HepG2 (cell line): ENCODE results near the gene TSHZ2. TPM values are rescaled to one million over a fixed set of nuclear protein-coding genes. Genes with fewer than 3 reads are reported as not detected.

Experiments used
- CEBPG ChIP-seq: IDR thresholded peaks from 2 replicates; pipeline ENCODE4 v1.6.1; 2016
- FIP1L1 ChIP-seq: fragments of 200-400 bp; formaldehyde crosslinking; IDR thresholded peaks from 2 replicates; pipeline ENCODE4 v1.6.1; 2018; ENCODE audit warnings: low read depth, mild to moderate bottlenecking, low read length, moderate library complexity, borderline replicate concordance; ENCODE audit not compliant: insufficient read depth
- FOSL2 ChIP-seq: sonication (generic); formaldehyde crosslinking; IDR thresholded peaks from 2 replicates; pipeline ENCODE4 v1.4.0; 2020; ENCODE audit warnings: missing genetic modification reagents
- FOXO1 ChIP-seq: sonication (generic); formaldehyde crosslinking; IDR thresholded peaks from 2 replicates; pipeline ENCODE4 v1.4.0; 2020; ENCODE audit warnings: missing genetic modification reagents
- IKZF4 ChIP-seq: sonication (generic); formaldehyde crosslinking; IDR thresholded peaks from 2 replicates; pipeline ENCODE4 v1.5.1; 2020; ENCODE audit warnings: borderline replicate concordance, mild to moderate bottlenecking, low read depth, missing genetic modification reagents; ENCODE audit errors: not compliant biosample characterization
- KAT7 ChIP-seq: IDR thresholded peaks from 2 replicates; pipeline ENCODE4 v1.6.1; 2018; ENCODE audit warnings: borderline replicate concordance, missing compliant biosample characterization
- KDM2A ChIP-seq: sonication (generic); formaldehyde crosslinking; IDR thresholded peaks from 2 replicates; pipeline ENCODE4 v1.4.0; 2020; ENCODE audit warnings: low read depth, missing genetic modification reagents, borderline replicate concordance
- KDM6A ChIP-seq: IDR thresholded peaks from 2 replicates; pipeline ENCODE4 v1.6.1; 2016; ENCODE audit warnings: low read depth
- KLF6 ChIP-seq: IDR thresholded peaks from 2 replicates; pipeline ENCODE4 v1.8.0; 2016; ENCODE audit warnings: missing biosample characterization, missing genetic modification reagents
- NRL ChIP-seq: sonication (generic); formaldehyde crosslinking; IDR thresholded peaks from 2 replicates; pipeline ENCODE4 v1.5.0; 2020; ENCODE audit warnings: missing genetic modification reagents, mild to moderate bottlenecking, moderate library complexity, borderline replicate concordance
- PCBP1 ChIP-seq: fragments of 200-400 bp; formaldehyde crosslinking; IDR thresholded peaks from 2 replicates; pipeline ENCODE4 v1.6.1; 2017; ENCODE audit warnings: mild to moderate bottlenecking, low read depth, low read length, borderline replicate concordance
- TARDBP ChIP-seq: sonication (generic); formaldehyde crosslinking; IDR thresholded peaks from 2 replicates; pipeline ENCODE4 v1.8.0; 2022; ENCODE audit warnings: mild to moderate bottlenecking, missing genetic modification reagents
- TOE1 ChIP-seq: sonication (generic); formaldehyde crosslinking; IDR thresholded peaks from 2 replicates; pipeline ENCODE4 v1.4.0; 2020; ENCODE audit warnings: mild to moderate bottlenecking, missing genetic modification reagents
- XBP1 ChIP-seq: sonication (generic); formaldehyde crosslinking; IDR thresholded peaks from 2 replicates; pipeline ENCODE4 v1.5.0; 2020; ENCODE audit warnings: missing genetic modification reagents
- ZNF274 ChIP-seq: sonication (generic); formaldehyde crosslinking; IDR thresholded peaks from 2 replicates; pipeline ENCODE4 v1.5.1; 2020; ENCODE audit warnings: mild to moderate bottlenecking, missing genetic modification reagents
- ZNF296 ChIP-seq: sonication (generic); formaldehyde crosslinking; conservative IDR thresholded peaks from 2 replicates; pipeline ENCODE4 v1.5.0; 2020; ENCODE audit warnings: mild to moderate bottlenecking, missing genetic modification reagents
- ZNF530 ChIP-seq: sonication (generic); formaldehyde crosslinking; IDR thresholded peaks from 2 replicates; pipeline ENCODE4 v1.5.0; 2020; ENCODE audit warnings: low read depth, mild to moderate bottlenecking, missing genetic modification reagents
- ZNF550 ChIP-seq: sonication (generic); formaldehyde crosslinking; IDR thresholded peaks from 2 replicates; pipeline ENCODE4 v1.4.0; 2020; ENCODE audit warnings: mild to moderate bottlenecking, missing genetic modification reagents, borderline replicate concordance
- ZNF629 ChIP-seq: sonication (generic); formaldehyde crosslinking; conservative IDR thresholded peaks from 2 replicates; pipeline ENCODE4 v1.5.0; 2020; ENCODE audit warnings: missing genetic modification reagents
- ZNF782 ChIP-seq: sonication (generic); formaldehyde crosslinking; IDR thresholded peaks from 2 replicates; pipeline ENCODE4 v1.4.0; 2020; ENCODE audit warnings: missing genetic modification reagents, mild to moderate bottlenecking, borderline replicate concordance
- polyA plus RNA-seq, 8 experiments: library from polyadenylated mRNA; depleted of rRNA in 3 of 8; stranded (reverse) in 7 of 8; unstranded in 1 of 8; fragments of >200 nt; fragmentation: Illumina TruSeq in 4 of 8; extraction: Trizol in 4 of 8; gene quantifications; 2 replicates each; pipeline versions ENCODE4 v1.2.1 to v1.2.3, GENCODE V29; 2011 to 2016; ENCODE audit warnings: low read depth in 4 of 8, missing spikeins in 1 of 8, mixed read lengths in 1 of 8; ENCODE audit not compliant: insufficient read depth in 1 of 8
- total RNA-seq, 5 experiments: library from RNA; depleted of rRNA; stranded (reverse); fragments of >200 nt; fragmentation: Illumina TruSeq; extraction: Trizol; gene quantifications; 2 replicates each; pipeline ENCODE4 v1.2.3, GENCODE V29; 2016; ENCODE audit warnings: low read depth in 1 of 5
- TF ChIP-seq, protein P1 (sequence below): IDR thresholded peaks from 2 replicates; pipeline ENCODE4 v1.6.1; 2016; ENCODE audit warnings: mild to moderate bottlenecking
- TF ChIP-seq, protein P2 (sequence below), 2 experiments: sonication (generic) in 1 of 2; formaldehyde crosslinking in 1 of 2; IDR thresholded peaks; 2 replicates each; pipeline versions ENCODE4 v1.4.0 to v1.6.1; 2018 to 2020; ENCODE audit warnings: missing genetic modification reagents in 2 of 2, borderline replicate concordance in 1 of 2, low read depth in 1 of 2, mild to moderate bottlenecking in 1 of 2, missing biosample characterization in 1 of 2
- TF ChIP-seq, protein P3 (sequence below): sonication (generic); formaldehyde crosslinking; IDR thresholded peaks from 2 replicates; pipeline ENCODE4 v1.8.0; 2023; ENCODE audit warnings: mild to moderate bottlenecking, missing genetic modification reagents
- TF ChIP-seq, protein P4 (sequence below): sonication (generic); formaldehyde crosslinking; IDR thresholded peaks from 2 replicates; pipeline ENCODE4 v1.4.0; 2020; ENCODE audit warnings: missing genetic modification reagents

Gene TSHZ2
- total and polyA plus RNA-seq, 2 of the 13 experiments (the other 11 are each of a cell fraction or from before 2014, with no cell fraction given): 0.01 TPM; not detected in 1

DNA sequence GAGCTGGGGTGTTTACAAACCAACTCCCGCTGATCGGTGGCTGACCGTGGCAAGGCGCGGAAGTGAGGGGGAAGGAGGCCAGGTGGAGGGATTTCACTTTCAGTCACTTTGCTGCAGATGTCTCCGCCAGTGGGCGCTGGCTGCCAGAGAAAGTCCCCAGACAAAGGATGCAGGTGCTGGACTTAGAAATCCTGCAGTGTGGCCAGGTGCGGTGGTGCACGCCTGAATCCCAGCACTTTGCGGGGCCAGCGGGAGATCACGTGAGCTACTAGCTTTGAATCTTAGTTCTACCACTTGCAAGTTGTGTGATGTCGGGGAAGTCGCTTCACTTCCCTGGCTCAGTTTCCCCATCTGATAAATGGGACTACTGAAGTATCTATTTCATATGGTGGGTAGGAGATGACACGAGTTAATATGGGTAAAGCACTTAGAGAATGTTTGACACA, 441.1 kb downstream of the TSHZ2 start (continued):
- TF ChIP-seq, protein P1, sequence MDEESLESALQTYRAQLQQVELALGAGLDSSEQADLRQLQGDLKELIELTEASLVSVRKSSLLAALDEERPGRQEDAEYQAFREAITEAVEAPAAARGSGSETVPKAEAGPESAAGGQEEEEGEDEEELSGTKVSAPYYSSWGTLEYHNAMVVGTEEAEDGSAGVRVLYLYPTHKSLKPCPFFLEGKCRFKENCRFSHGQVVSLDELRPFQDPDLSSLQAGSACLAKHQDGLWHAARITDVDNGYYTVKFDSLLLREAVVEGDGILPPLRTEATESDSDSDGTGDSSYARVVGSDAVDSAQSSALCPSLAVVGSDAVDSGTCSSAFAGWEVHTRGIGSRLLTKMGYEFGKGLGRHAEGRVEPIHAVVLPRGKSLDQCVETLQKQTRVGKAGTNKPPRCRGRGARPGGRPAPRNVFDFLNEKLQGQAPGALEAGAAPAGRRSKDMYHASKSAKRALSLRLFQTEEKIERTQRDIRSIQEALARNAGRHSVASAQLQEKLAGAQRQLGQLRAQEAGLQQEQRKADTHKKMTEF (CRISPR knock-in tag): peak; percentile 56; the same call in 1 of the 2 replicates
- peak; percentile 53; the same call in 1 of the 2 replicates for TF ChIP-seq KAT7 (CRISPR knock-in tag)
- TF ChIP-seq KLF6 (CRISPR knock-in tag): no peak
- TF ChIP-seq ZNF296 (CRISPR knock-in tag): peak; percentile 77; the same call in 1 of the 2 replicates
- 0 out of 2 replicates have a peak, but pooled peaks have one; percentile 12 for TF ChIP-seq KDM6A (CRISPR knock-in tag)
- TF ChIP-seq ZNF782 (CRISPR knock-in tag): peak; percentile 52; the same call in 1 of the 2 replicates
- 0 out of 2 replicates have a peak, but pooled peaks have one; percentile 17 for TF ChIP-seq CEBPG
- TF ChIP-seq, protein P2, sequence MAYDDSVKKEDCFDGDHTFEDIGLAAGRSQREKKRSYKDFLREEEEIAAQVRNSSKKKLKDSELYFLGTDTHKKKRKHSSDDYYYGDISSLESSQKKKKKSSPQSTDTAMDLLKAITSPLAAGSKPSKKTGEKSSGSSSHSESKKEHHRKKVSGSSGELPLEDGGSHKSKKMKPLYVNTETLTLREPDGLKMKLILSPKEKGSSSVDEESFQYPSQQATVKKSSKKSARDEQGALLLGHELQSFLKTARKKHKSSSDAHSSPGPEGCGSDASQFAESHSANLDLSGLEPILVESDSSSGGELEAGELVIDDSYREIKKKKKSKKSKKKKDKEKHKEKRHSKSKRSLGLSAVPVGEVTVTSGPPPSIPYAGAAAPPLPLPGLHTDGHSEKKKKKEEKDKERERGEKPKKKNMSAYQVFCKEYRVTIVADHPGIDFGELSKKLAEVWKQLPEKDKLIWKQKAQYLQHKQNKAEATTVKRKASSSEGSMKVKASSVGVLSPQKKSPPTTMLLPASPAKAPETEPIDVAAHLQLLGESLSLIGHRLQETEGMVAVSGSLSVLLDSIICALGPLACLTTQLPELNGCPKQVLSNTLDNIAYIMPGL (CRISPR knock-in tag; IDR thresholded peaks at IDR 0.05; ENCODE audit: borderline replicate concordance in 1 of 2, low read depth in 1 of 2): peak; percentile 51 to 91; a peak in 2 of 4 replicates
- peak; percentile 56; the same call in 1 of the 2 replicates for TF ChIP-seq KDM2A (CRISPR knock-in tag)
- peak; percentile 73; the same call in 1 of the 2 replicates for TF ChIP-seq TARDBP (CRISPR knock-in tag)
- TF ChIP-seq FOSL2 (CRISPR knock-in tag): peak; percentile 46
- no peak for TF ChIP-seq XBP1 (CRISPR knock-in tag)
- TF ChIP-seq, protein P3, sequence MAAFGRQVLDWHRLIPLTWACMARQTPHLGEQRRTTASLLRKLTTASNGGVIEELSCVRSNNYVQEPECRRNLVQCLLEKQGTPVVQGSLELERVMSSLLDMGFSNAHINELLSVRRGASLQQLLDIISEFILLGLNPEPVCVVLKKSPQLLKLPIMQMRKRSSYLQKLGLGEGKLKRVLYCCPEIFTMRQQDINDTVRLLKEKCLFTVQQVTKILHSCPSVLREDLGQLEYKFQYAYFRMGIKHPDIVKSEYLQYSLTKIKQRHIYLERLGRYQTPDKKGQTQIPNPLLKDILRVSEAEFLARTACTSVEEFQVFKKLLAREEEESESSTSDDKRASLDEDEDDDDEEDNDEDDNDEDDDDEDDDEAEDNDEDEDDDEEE (CRISPR knock-in tag): peak; percentile 77; the same call in 1 of the 2 replicates
- no peak for TF ChIP-seq ZNF530
- TF ChIP-seq FOXO1 (CRISPR knock-in tag): peak; percentile 65
- TF ChIP-seq NRL (CRISPR knock-in tag): 0 out of 2 replicates have a peak, but pooled peaks have one; percentile 68
- no peak; the same call in 1 of the 2 replicates for TF ChIP-seq ZNF274
- no peak for TF ChIP-seq IKZF4
- 0 out of 2 replicates have a peak, but pooled peaks have one; percentile 59 for TF ChIP-seq TOE1 (CRISPR knock-in tag)
- TF ChIP-seq PCBP1: 0 out of 2 replicates have a peak, but pooled peaks have one; percentile 51
- no peak for TF ChIP-seq FIP1L1
- TF ChIP-seq ZNF629 (CRISPR knock-in tag): peak; percentile 96
- TF ChIP-seq, protein P4, sequence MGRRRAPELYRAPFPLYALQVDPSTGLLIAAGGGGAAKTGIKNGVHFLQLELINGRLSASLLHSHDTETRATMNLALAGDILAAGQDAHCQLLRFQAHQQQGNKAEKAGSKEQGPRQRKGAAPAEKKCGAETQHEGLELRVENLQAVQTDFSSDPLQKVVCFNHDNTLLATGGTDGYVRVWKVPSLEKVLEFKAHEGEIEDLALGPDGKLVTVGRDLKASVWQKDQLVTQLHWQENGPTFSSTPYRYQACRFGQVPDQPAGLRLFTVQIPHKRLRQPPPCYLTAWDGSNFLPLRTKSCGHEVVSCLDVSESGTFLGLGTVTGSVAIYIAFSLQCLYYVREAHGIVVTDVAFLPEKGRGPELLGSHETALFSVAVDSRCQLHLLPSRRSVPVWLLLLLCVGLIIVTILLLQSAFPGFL: no peak
- 0 out of 2 replicates have a peak, but pooled peaks have one; percentile 57 for TF ChIP-seq ZNF550 (CRISPR knock-in tag)
